Lung (tissue), 12 donors: ENCODE data around the gene ESPN. TPM values are rescaled to one million over a fixed set of nuclear protein-coding genes. Genes with fewer than 3 reads are reported as not detected.

Experiments used
- ATAC-seq: fragments of 200-7000 bp; cut with Tn5 transposase; one replicate; pipeline ENCODE4 v1.9.1; 2020; ENCODE audit warnings: moderate number of reproducible peaks; ENCODE audit not compliant: insufficient read depth, low FRiP score
- DNase-seq, 3 donors: peaks; one replicate each; pipeline ENCODE4 v3.0.0-alpha.2; 2013 to 2017
- H3K27ac ChIP-seq, 2 donors: one replicate each; pipeline ENCODE4 v1.5.1; 2013; ENCODE audit warnings: mild to moderate bottlenecking in 2 of 2, moderate library complexity in 2 of 2, control low read depth in 1 of 2, inconsistent platforms in 1 of 2, low read depth in 1 of 2, low read length in 1 of 2
- H3K27me3 ChIP-seq, 3 donors: one replicate each; pipeline ENCODE4 v1.5.1; 2013; ENCODE audit warnings: low read length in 2 of 3; ENCODE audit not compliant: control insufficient read depth in 3 of 3, insufficient read depth in 3 of 3
- H3K36me3 ChIP-seq, 4 donors: one replicate each; pipeline ENCODE4 v1.5.1; 2013; ENCODE audit warnings: low read length in 4 of 4, mild to moderate bottlenecking in 1 of 4, moderate library complexity in 1 of 4; ENCODE audit not compliant: control insufficient read depth in 4 of 4, insufficient read depth in 4 of 4
- H3K4me1 ChIP-seq, 5 donors: one replicate each; pipeline ENCODE4 v1.5.1; 2013; ENCODE audit warnings: low read length in 5 of 5, mild to moderate bottlenecking in 2 of 5, moderate library complexity in 1 of 5; ENCODE audit not compliant: control insufficient read depth in 5 of 5, insufficient read depth in 5 of 5
- H3K4me3 ChIP-seq: one replicate; pipeline ENCODE4 v1.5.1; 2013; ENCODE audit warnings: mild to moderate bottlenecking, control low read depth, moderate library complexity
- H3K9ac ChIP-seq, 2 donors: one replicate each; pipeline ENCODE4 v1.5.1; 2013; ENCODE audit warnings: low read length in 2 of 2, control low read depth in 1 of 2; ENCODE audit not compliant: insufficient read depth in 1 of 2
- H3K9me3 ChIP-seq, 4 donors: one replicate each; pipeline ENCODE4 v1.5.1; 2013; ENCODE audit warnings: low read length in 3 of 4, mild to moderate bottlenecking in 1 of 4, moderate library complexity in 1 of 4; ENCODE audit not compliant: control insufficient read depth in 4 of 4, insufficient read depth in 3 of 4
- CTCF ChIP-seq: IDR thresholded peaks from 2 replicates; pipeline ENCODE4 v1.5.1; 2012; ENCODE audit warnings: mild to moderate bottlenecking; ENCODE audit errors: control extremely low read depth, extremely low read depth
- WGBS, 2 donors: extraction: QIAGEN DNeasy Blood & Tissue Kit; methylation state at CpG; one replicate each; pipeline ENCODE4 v1.1.7; 2013; 5-methylcytosine and 5-hydroxymethylcytosine counted together
- polyA plus RNA-seq, 2 donors: library from polyadenylated mRNA; stranded (reverse); fragments of 200-250 nt; gene quantifications; one replicate each; pipeline ENCODE4 v1.2.1, GENCODE V29; 2013
- total RNA-seq, 2 donors: library from RNA; depleted of rRNA in 1 of 2; stranded (reverse); fragments of >200 nt in 1 of 2; gene quantifications; one replicate each; pipeline ENCODE4 v1.2.1, GENCODE V29; 2014 to 2021
- donor health status: control.
- donor health status: control.
- donor health status: Bipolar disorder and iron deficiency.
- donor health status: healthy.
- donor health status: DM: yes; HTN: yes; CAD: no.

ESPN gene
- total and polyA plus RNA-seq, 4 donors: 2.1 to 20.8 (median 7.4) TPM

- DNase-seq (no peak), ATAC-seq (no peak)
- Histone ChIP-seq H3K4me3 (no peak overlapping the region), H3K9ac (no peak overlapping the region), H3K4me1 (no peaks in the 10 kb centered on the region), H3K36me3 (no peaks in the 10 kb centered on the region), H3K27ac (no peak overlapping the region), H3K27me3 (peaks cover 0 to 12% (median 10%) of the 10 kb centered on the region in 3 donors), H3K9me3 (no peaks in the 10 kb centered on the region)
- 83 to 86% methylated on average over 6 of the region's 6 CpGs for WGBS, 2 donors
- TF ChIP-seq CTCF: no peak
Measured at GRCh38 chr1:6408023-6408422, 16.6 kb upstream of the ESPN start.

GRCh38 chr1:6409053-6409452 is 15.5 kb upstream of the ESPN start:
- Histone ChIP-seq H3K9ac (no peak overlapping the region), H3K9me3 (no peaks in the 10 kb centered on the region), H3K27ac (no peak overlapping the region), H3K36me3 (no peaks in the 10 kb centered on the region), H3K4me3 (no peak overlapping the region), H3K4me1 (no peaks in the 10 kb centered on the region), H3K27me3 (peaks cover 0 to 14% (median 11%) of the 10 kb centered on the region in 3 donors)
- 90 to 94% methylated on average over 4 of the region's 4 CpGs for WGBS, 2 donors
- no peak for DNase-seq
- no peak for ATAC-seq
- no peak for TF ChIP-seq CTCF

GRCh38 chr1:6409733-6410132 is 14.8 kb upstream of the ESPN start:
- H3K9me3 ChIP-seq: no peaks in the 10 kb centered on the region
- TF ChIP-seq CTCF: no peak
- H3K4me3 ChIP-seq: no peak overlapping the region
- no peak for DNase-seq
- H3K27ac ChIP-seq: no peak overlapping the region
- H3K9ac ChIP-seq: no peak overlapping the region
- ATAC-seq: no peak
- no peaks in the 10 kb centered on the region for H3K4me1 ChIP-seq
- WGBS, 2 donors: 88 to 90% methylated on average over 6 of the region's 6 CpGs
- H3K36me3 ChIP-seq: no peaks in the 10 kb centered on the region
- H3K27me3 ChIP-seq: peaks cover 0 to 18% (median 17%) of the 10 kb centered on the region in 3 donors

GRCh38 chr1:6410248-6410893 is 14.2 kb upstream of the ESPN start:
- Histone ChIP-seq H3K27me3 (peaks cover 0 to 24% (median 19%) of the 10 kb centered on the region in 3 donors), H3K9me3 (no peaks in the 10 kb centered on the region), H3K4me1 (no peaks in the 10 kb centered on the region), H3K36me3 (no peaks in the 10 kb centered on the region), H3K27ac (no peak overlapping the region), H3K9ac (no peak overlapping the region), H3K4me3 (no peak overlapping the region)
- WGBS, 2 donors: 83 to 91% methylated on average over 13 of the region's 13 CpGs
- DNase-seq: no peak
- no peak for ATAC-seq
- TF ChIP-seq CTCF: no peak
